ENCODE results near the gene PNPLA3. TPM values are rescaled to one million over a fixed set of nuclear protein-coding genes. Genes with fewer than 3 reads are reported as not detected.

Gene PNPLA3
- total RNA-seq: 8.7 and 11.0 TPM in 2 replicates

GRCh38 chr22:43923631-43924464 is at the start of gene PNPLA3:
TSS of gene PNPLA3 (plus strand) at chr22:43923805. CDS start at chr22:43923912, 107 bp downstream.

GRCh38 chr22:43891360-43892182 is 32.0 kb upstream of the PNPLA3 start, which contains the start of gene PNPLA5:
TSS of gene PNPLA5 (minus strand) at chr22:43892013. CDS start at chr22:43891880, 133 bp downstream.

GRCh38 chr22:43955040-43955882 is 31.7 kb downstream of the PNPLA3 start, which contains the start of gene SAMM50:
TSS of gene SAMM50 (plus strand) at chr22:43955442. CDS start at chr22:43955578, 136 bp downstream.

Other genes with a start within 250 kb of the PNPLA3 start
- gene EFCAB6, start 111.5 kb upstream of the PNPLA3 start, total RNA-seq: 0.19 and 0.21 TPM in 2 replicates
- gene SULT4A1, start 61.3 kb upstream of the PNPLA3 start, total RNA-seq: 0.09 and 0.21 TPM in 2 replicates
- not detected in 2 replicates for gene PNPLA5, start 31.8 kb upstream of the PNPLA3 start, total RNA-seq
- gene SAMM50, start 31.6 kb downstream of the PNPLA3 start, total RNA-seq: 40.5 and 43.1 TPM in 2 replicates
- 15.9 and 22.2 TPM in 2 replicates for gene PARVB, start 100.5 kb downstream of the PNPLA3 start, total RNA-seq